Ishikawa (cell line): ENCODE measurements around the gene FIG4.

Source experiments
- CEBPB ChIP-seq: IDR thresholded peaks from 2 replicates; pipeline ENCODE4 v1.6.1; 2012
- EP300 ChIP-seq: IDR thresholded peaks from 2 replicates; pipeline ENCODE4 v1.6.1; 2012; ENCODE audit warnings: borderline replicate concordance
- TCF12 ChIP-seq: IDR thresholded peaks from 2 replicates; pipeline ENCODE4 v1.6.1; 2012; ENCODE audit warnings: low read depth
- TEAD4 ChIP-seq: IDR thresholded peaks from 2 replicates; pipeline ENCODE4 v1.6.1; 2012

DNA sequence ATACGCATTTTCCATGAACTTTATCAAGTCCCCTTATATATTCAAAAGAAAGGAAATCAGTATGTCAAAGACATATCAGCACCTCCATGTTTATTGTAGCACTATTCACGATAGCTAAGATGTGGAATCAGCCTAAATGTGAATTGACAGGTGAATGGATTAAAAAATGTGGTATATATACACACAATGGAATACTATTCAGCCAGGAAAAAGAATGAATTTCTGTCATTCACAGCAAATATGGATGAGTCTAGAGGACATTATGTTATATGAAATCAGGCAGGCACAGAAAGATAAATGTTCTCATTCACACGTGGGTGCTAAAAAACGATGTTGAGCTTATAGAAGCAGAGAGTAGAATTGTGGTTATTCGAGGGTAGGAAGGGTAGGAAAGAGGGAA lies 5.3 kb downstream of the FIG4 start:
- TF ChIP-seq CEBPB (no peak), TCF12 (no peak), EP300 (no peak), TEAD4 (no peak)
